Activated naive CD4-positive, alpha-beta T cell treated with anti-CD3 and anti-CD28 coated beads, Interleukin-2, amount 10 ng/mL, durations not matched to agents 7 days and 5 days (primary cell): ENCODE measurements around the gene PDE4B.
"Not testable (repeated sequence)": the region's sequence is repeated elsewhere in the genome, so short reads cannot be mapped to it uniquely, and the experiment has no call there.

Experiments
- CTCF ChIA-PET: fragments of 350-600 bp; sonication (Branson Sonifier 250); formaldehyde crosslinking; loops from one replicate; lab custom pipeline; 2021; ENCODE audit warnings: antibody characterized with exemption; lab: Charles Lee
- DNase-seq: peaks from one replicate; pipeline ENCODE4 v3.0.0-alpha.2; 2020
- H3K27ac Mint-ChIP-seq: one replicate; pipeline ENCODE4 v1.8.0; 2021; ENCODE audit warnings: mild to moderate bottlenecking, moderate library complexity, mixed read lengths
- H3K27me3 Mint-ChIP-seq: one replicate; pipeline ENCODE4 v1.8.0; 2021; ENCODE audit warnings: mild to moderate bottlenecking, mixed read lengths
- H3K36me3 Mint-ChIP-seq: one replicate; pipeline ENCODE4 v1.8.0; 2021; ENCODE audit warnings: mixed read lengths
- H3K4me1 Mint-ChIP-seq: one replicate; pipeline ENCODE4 v1.8.0; 2021; ENCODE audit warnings: mixed read lengths
- H3K4me3 Mint-ChIP-seq: one replicate; pipeline ENCODE4 v1.8.0; 2021; ENCODE audit warnings: mild to moderate bottlenecking, moderate library complexity, mixed read lengths
- H3K9me3 Mint-ChIP-seq: one replicate; pipeline ENCODE4 v1.8.0; 2021; ENCODE audit warnings: mixed read lengths

PDE4B gene

GRCh38 chr1:66405061-66405460, 612.4 kb downstream of the PDE4B start:
- Mint-ChIP-seq H3K9me3 (peaks cover 16% of the 10 kb centered on the region), H3K4me1 (peaks cover 16% of the 10 kb centered on the region), H3K36me3 (peaks cover 14% of the 10 kb centered on the region), H3K27ac (no peak overlapping the region), H3K27me3 (no peaks in the 10 kb centered on the region), H3K4me3 (no peak overlapping the region)
- CTCF ChIA-PET, result no interaction called here
- no peak for DNase-seq

DNA sequence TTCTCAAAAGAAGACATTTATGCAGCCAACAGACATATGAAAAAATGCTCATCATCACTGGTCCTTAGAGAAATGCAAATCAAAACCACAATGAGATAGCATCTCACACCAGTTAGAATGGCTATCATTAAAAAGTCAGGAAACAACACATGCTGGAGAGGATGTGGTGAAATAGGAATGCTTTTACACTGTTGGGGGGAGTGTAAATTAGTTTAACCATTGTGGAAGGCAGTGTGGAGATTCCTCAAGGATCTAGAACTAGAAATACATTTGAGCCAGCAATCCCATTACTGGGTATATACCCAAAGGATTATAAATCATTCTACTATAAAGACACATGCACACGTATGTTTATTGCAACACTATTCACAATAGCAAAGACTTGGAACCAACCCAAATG, 618.8 kb downstream of the PDE4B start:
- Mint-ChIP-seq H3K9me3 (peaks cover 38% of the 10 kb centered on the region), H3K36me3 (peaks cover 23% of the 10 kb centered on the region), H3K4me1 (peaks cover 26% of the 10 kb centered on the region)
- CTCF ChIA-PET, H3K27me3 Mint-ChIP-seq, H3K4me3 Mint-ChIP-seq, H3K27ac Mint-ChIP-seq, DNase-seq: not testable (repeated sequence)

- no peak for DNase-seq
- Mint-ChIP-seq H3K4me3 (no peak overlapping the region), H3K9me3 (peaks cover 48% of the 10 kb centered on the region), H3K4me1 (peaks cover 26% of the 10 kb centered on the region), H3K27me3 (no peaks in the 10 kb centered on the region), H3K27ac (no peak overlapping the region), H3K36me3 (peaks cover 23% of the 10 kb centered on the region)
- CTCF ChIA-PET, result interaction anchor here (0.7 to 1.1 kb wide), 3 partner anchors 11 to 170 kb away, joined by 3 read pairs; no protein-coding TSS in a partner anchor
These were observed 620.0 kb downstream of the PDE4B start for GRCh38 chr1:66412704-66413103.

- H3K4me3 Mint-ChIP-seq, result no peak overlapping the region
- no peak overlapping the region for H3K27ac Mint-ChIP-seq
- no peak for DNase-seq
- H3K4me1 Mint-ChIP-seq, result peaks cover 26% of the 10 kb centered on the region
- H3K9me3 Mint-ChIP-seq, result peaks cover 51% of the 10 kb centered on the region
- H3K36me3 Mint-ChIP-seq, result peaks cover 24% of the 10 kb centered on the region
- CTCF ChIA-PET, result interaction anchor here (0.9 to 1.3 kb wide), 2 partner anchors 14 to 29 kb away, joined by 3 to 5 read pairs; no protein-coding TSS in a partner anchor
- no peaks in the 10 kb centered on the region for H3K27me3 Mint-ChIP-seq
These were observed 620.6 kb downstream of the PDE4B start for GRCh38 chr1:66413136-66413837.

DNA sequence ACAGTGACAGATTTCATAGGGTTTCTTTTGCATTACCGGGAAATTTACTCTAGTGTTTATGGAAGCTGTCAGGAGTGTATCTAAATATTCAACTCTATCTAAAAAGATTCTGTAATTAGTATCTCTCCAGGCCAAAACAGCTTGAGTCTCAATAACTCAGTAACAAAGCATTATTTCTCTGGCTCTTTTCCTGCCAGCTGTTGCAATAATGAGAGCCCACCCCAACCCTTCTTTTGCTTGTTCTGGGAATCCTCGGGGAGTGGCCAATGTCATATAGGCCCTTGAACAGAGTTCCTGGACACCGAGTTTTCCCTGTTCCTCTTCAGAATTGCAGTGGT, 621.1 kb downstream of the PDE4B start:
- H3K27me3 Mint-ChIP-seq, result no peaks in the 10 kb centered on the region
- peaks cover 51% of the 10 kb centered on the region for H3K9me3 Mint-ChIP-seq
- no peak overlapping the region for H3K4me3 Mint-ChIP-seq
- CTCF ChIA-PET, result interaction anchor here (0.9 to 1.3 kb wide), 2 partner anchors 15 to 162 kb away, joined by 4 to 5 read pairs; no protein-coding TSS in a partner anchor
- H3K4me1 Mint-ChIP-seq, result peaks cover 26% of the 10 kb centered on the region
- peaks cover 24% of the 10 kb centered on the region for H3K36me3 Mint-ChIP-seq
- no peak overlapping the region for H3K27ac Mint-ChIP-seq
- no peak for DNase-seq

GRCh38 chr1:66415281-66415680, 622.6 kb downstream of the PDE4B start:
- CTCF ChIA-PET, result no interaction called here
- H3K4me3 Mint-ChIP-seq, result no peak overlapping the region
- no peak overlapping the region for H3K27ac Mint-ChIP-seq
- H3K36me3 Mint-ChIP-seq, result peaks cover 16% of the 10 kb centered on the region
- no peaks in the 10 kb centered on the region for H3K27me3 Mint-ChIP-seq
- H3K4me1 Mint-ChIP-seq, result peaks cover 22% of the 10 kb centered on the region
- no peak for DNase-seq
- peaks cover 49% of the 10 kb centered on the region for H3K9me3 Mint-ChIP-seq

DNA sequence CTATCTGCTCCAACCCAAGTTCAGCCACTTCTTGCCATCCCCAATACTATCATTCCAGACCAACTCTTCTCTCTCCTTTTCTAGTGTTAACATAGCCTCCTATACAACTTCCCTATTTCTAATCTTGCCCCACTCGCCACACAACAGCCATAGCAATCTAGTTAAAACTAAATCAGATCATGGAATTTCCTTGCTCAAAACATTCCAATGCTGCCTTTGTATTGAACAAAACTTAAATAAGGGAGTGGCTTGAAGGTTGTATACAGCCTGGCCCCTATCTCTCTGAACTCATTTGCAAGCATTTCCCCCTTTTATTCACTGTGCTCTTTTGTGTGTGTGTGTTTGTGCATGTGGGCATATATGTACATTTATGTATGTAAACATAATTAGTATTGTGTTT, 623.2 kb downstream of the PDE4B start:
- Mint-ChIP-seq H3K27ac (no peak overlapping the region), H3K36me3 (peaks cover 16% of the 10 kb centered on the region), H3K27me3 (no peaks in the 10 kb centered on the region), H3K9me3 (peaks cover 46% of the 10 kb centered on the region), H3K4me3 (no peak overlapping the region), H3K4me1 (peaks cover 16% of the 10 kb centered on the region)
- CTCF ChIA-PET, result no interaction called here
- no peak for DNase-seq

- Mint-ChIP-seq H3K27me3 (no peaks in the 10 kb centered on the region), H3K4me3 (no peak overlapping the region), H3K9me3 (peaks cover 41% of the 10 kb centered on the region), H3K27ac (no peak overlapping the region), H3K4me1 (peaks cover 12% of the 10 kb centered on the region), H3K36me3 (peaks cover 11% of the 10 kb centered on the region)
- no peak for DNase-seq
- CTCF ChIA-PET, result no interaction called here
These were observed 623.6 kb downstream of the PDE4B start for GRCh38 chr1:66416295-66416694.

GRCh38 chr1:66418021-66418420, 625.3 kb downstream of the PDE4B start:
- Mint-ChIP-seq H3K4me3 (no peak overlapping the region), H3K9me3 (peaks cover 35% of the 10 kb centered on the region), H3K27ac (no peak overlapping the region), H3K27me3 (no peaks in the 10 kb centered on the region), H3K4me1 (peaks cover 2% of the 10 kb centered on the region), H3K36me3 (peaks cover 7% of the 10 kb centered on the region)
- CTCF ChIA-PET, result interaction anchor here (1.2 to 1.5 kb wide), 2 partner anchors 16 to 175 kb away, joined by 3 read pairs; no protein-coding TSS in a partner anchor
- no peak for DNase-seq

- DNase-seq, H3K4me3 Mint-ChIP-seq, H3K4me1 Mint-ChIP-seq, H3K27me3 Mint-ChIP-seq, CTCF ChIA-PET, H3K36me3 Mint-ChIP-seq, H3K27ac Mint-ChIP-seq: not testable (repeated sequence)
- H3K9me3 Mint-ChIP-seq, result peaks cover 35% of the 10 kb centered on the region
These were observed 627.5 kb downstream of the PDE4B start for GRCh38 chr1:66420171-66420570.

DNA sequence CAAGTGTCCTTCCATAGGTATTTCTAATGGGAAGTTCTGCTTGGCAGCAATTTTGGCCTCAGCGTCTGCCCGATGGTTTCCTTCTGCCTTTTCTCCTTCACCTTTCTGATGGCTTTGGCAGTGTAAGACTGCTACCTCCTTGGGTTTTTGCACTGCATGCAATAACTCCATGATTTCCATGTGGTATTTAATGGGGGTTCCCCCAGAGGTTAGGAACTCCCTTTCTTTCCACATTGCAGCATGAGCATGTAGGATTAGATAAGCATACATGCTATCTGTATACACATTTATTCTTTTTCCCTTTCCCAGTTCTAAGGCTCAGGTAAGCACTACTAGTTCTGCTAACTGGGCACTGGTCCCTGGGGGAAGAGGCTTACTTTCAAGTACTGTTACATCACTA, 628.2 kb downstream of the PDE4B start:
- H3K27me3 Mint-ChIP-seq, H3K4me3 Mint-ChIP-seq, H3K27ac Mint-ChIP-seq, DNase-seq, CTCF ChIA-PET, H3K4me1 Mint-ChIP-seq, H3K36me3 Mint-ChIP-seq: not testable (repeated sequence)
- H3K9me3 Mint-ChIP-seq, result peaks cover 31% of the 10 kb centered on the region

DNA sequence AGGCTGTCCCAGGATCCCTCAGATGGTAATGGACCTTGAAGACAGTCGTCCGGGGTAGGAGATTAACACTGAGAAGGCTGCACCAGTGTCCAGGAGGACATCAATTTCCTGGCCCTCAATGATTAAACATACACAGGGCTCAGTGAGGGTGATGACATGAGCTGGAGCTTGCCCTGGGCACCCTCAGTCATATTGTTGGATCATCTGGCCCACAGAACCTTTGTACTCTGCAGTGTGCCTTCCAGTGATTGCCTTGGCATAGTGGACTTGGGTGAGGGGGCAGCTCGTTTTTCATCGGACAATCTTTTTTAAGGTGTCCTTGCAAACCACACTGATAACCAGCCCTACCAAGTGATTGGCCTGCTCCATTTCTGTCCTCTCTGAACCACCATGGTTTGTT, 630.1 kb downstream of the PDE4B start:
- Mint-ChIP-seq H3K27ac (no peak overlapping the region), H3K4me3 (no peak overlapping the region), H3K27me3 (no peaks in the 10 kb centered on the region), H3K4me1 (peaks cover 6% of the 10 kb centered on the region), H3K9me3 (peaks cover 23% of the 10 kb centered on the region), H3K36me3 (peaks cover 7% of the 10 kb centered on the region)
- no peak for DNase-seq
- CTCF ChIA-PET, result interaction anchor here (1.3 kb wide), 1 partner anchor 14 kb away, joined by 4 read pairs; no protein-coding TSS in a partner anchor
